ENCODE results near the gene DCLRE1B. TPM values are rescaled to one million over a fixed set of nuclear protein-coding genes. Genes with fewer than 3 reads are reported as not detected.

Gene DCLRE1B
- total and polyA plus RNA-seq, 9 of the 15 experiments (the other 6 are each of a cell fraction or from before 2014, with no cell fraction given), result 10.6 to 28.8 (median 17.2) TPM

DNA sequence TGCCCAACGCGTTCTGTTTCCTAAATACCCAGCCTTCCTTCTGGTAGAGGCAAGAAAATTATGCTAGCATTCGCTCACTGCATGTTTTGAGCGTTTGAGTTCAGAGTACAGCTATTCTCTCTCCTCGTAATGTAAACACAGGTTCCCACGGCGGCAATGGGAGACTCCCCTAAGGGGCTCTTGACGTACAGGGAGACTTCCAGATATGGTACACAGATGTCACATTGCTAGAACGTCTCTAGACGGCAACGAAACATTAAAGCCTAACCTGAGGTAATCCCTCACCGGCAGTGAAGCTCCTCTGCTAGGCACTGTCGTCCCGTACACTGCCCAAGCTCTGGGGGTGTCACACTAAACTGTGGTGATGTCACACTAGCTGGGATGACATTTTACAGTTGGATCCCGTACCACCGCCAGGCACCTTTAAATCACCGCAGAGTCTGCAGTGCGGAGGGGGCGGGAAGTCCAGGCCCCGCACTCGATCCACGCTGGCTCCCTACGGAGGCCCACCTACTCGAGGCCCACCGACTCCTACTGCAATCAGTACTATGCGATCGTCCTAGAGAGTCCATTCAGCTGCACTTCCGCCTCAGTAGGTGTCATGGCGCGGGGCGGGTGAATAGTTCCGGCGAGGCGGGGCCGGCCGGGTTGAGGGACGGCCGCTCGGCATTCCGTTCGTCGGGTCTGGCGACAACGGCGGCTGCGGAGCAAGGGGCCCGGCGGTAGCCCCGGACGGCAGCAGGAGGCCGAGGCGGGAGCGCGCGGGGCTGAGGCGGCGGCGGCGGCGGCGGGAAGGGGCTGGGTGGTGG is 24.0 kb downstream of the DCLRE1B start, which contains the start of gene HIPK1 (continued):
- no peak for TF ChIP-seq HNRNPL (IDR thresholded peaks at IDR 0.05; ENCODE audit: low read depth, low read length)
- TF ChIP-seq MTA1 (IDR thresholded peaks at IDR 0.05; ENCODE audit: borderline replicate concordance), result peak; percentile 61; the same call in 1 of the 2 replicates
- peak; percentile 93 for TF ChIP-seq GABPA (tag; conservative IDR thresholded peaks at IDR 0.05; ENCODE audit: low read depth)
- peak; percentile 72 for TF ChIP-seq POLR2B (IDR thresholded peaks at IDR 0.05; ENCODE audit: low read depth, partially characterized antibody)
- TF ChIP-seq ELF4 (CRISPR knock-in tag; IDR thresholded peaks at IDR 0.05), result peak; percentile 98
- TF ChIP-seq ESRRA (IDR thresholded peaks at IDR 0.05; ENCODE audit: borderline replicate concordance, low read depth), result peak; percentile 81
- TF ChIP-seq MTA2 (IDR thresholded peaks at IDR 0.05; ENCODE audit: low read depth), result no peak
- no peak; the same call in 1 of the 2 replicates for TF ChIP-seq RFX1 (IDR thresholded peaks at IDR 0.05)
- TF ChIP-seq, protein P1, sequence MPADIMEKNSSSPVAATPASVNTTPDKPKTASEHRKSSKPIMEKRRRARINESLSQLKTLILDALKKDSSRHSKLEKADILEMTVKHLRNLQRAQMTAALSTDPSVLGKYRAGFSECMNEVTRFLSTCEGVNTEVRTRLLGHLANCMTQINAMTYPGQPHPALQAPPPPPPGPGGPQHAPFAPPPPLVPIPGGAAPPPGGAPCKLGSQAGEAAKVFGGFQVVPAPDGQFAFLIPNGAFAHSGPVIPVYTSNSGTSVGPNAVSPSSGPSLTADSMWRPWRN (IDR thresholded peaks at IDR 0.05; ENCODE audit: low read depth), result no peak
- peak; percentile 57 for TF ChIP-seq KAT2B (IDR thresholded peaks at IDR 0.05; ENCODE audit: low read depth, low read length)
- TF ChIP-seq CBX8 (IDR thresholded peaks at IDR 0.05; ENCODE audit: borderline replicate concordance, extremely low read depth, low read depth, low read length, poor library complexity, severe bottlenecking), result no peak
- peak; percentile 93 for TF ChIP-seq SP1 (CRISPR knock-in tag; IDR thresholded peaks at IDR 0.05)
- peak; percentile 34 to 35; a peak in 2 of 4 replicates for TF ChIP-seq RCOR1 (IDR thresholded peaks at IDR 0.05; ENCODE audit: borderline replicate concordance in 1 of 2, low read depth in 2 of 2, low read length in 2 of 2)
- no peak for TF ChIP-seq HDAC6 (IDR thresholded peaks at IDR 0.05; ENCODE audit: low read depth, low read length)
- TF ChIP-seq, protein P2, sequence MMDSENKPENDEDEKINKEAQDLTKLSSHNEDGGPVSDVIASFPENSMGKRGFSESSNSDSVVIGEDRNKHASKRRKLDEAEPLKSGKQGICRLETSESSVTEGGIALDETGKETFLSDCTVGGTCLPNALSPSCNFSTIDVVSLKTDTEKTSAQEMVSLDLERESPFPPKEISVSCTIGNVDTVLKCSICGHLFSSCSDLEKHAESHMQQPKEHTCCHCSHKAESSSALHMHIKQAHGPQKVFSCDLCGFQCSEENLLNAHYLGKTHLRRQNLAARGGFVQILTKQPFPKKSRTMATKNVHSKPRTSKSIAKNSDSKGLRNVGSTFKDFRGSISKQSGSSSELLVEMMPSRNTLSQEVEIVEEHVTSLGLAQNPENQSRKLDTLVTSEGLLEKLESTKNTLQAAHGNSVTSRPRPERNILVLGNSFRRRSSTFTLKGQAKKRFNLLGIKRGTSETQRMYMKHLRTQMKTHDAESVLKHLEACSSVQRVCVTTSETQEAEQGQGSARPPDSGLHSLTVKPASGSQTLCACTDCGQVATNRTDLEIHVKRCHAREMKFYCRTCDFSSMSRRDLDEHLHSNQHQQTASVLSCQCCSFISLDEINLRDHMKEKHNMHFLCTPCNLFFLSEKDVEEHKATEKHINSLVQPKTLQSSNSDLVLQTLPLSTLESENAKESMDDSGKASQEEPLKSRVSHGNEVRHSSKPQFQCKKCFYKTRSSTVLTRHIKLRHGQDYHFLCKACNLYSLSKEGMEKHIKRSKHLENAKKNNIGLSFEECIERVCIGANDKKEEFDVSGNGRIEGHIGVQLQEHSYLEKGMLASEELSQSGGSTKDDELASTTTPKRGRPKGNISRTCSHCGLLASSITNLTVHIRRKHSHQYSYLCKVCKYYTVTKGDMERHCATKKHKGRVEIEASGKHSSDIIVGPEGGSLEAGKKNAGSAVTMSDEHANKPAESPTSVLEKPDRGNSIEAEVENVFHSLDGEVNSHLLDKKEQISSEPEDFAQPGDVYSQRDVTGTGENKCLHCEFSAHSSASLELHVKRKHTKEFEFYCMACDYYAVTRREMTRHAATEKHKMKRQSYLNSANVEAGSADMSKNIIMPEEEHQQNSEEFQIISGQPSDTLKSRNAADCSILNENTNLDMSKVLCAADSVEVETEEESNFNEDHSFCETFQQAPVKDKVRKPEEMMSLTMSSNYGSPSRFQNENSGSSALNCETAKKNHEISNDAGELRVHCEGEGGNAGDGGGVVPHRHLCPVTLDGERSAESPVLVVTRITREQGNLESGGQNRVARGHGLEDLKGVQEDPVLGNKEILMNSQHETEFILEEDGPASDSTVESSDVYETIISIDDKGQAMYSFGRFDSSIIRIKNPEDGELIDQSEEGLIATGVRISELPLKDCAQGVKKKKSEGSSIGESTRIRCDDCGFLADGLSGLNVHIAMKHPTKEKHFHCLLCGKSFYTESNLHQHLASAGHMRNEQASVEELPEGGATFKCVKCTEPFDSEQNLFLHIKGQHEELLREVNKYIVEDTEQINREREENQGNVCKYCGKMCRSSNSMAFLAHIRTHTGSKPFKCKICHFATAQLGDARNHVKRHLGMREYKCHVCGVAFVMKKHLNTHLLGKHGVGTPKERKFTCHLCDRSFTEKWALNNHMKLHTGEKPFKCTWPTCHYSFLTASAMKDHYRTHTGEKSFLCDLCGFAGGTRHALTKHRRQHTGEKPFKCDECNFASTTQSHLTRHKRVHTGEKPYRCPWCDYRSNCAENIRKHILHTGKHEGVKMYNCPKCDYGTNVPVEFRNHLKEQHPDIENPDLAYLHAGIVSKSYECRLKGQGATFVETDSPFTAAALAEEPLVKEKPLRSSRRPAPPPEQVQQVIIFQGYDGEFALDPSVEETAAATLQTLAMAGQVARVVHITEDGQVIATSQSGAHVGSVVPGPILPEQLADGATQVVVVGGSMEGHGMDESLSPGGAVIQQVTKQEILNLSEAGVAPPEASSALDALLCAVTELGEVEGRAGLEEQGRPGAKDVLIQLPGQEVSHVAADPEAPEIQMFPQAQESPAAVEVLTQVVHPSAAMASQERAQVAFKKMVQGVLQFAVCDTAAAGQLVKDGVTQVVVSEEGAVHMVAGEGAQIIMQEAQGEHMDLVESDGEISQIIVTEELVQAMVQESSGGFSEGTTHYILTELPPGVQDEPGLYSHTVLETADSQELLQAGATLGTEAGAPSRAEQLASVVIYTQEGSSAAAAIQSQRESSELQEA (IDR thresholded peaks at IDR 0.05; ENCODE audit: low read depth), result peak; percentile 80
- TF ChIP-seq, protein P3, sequence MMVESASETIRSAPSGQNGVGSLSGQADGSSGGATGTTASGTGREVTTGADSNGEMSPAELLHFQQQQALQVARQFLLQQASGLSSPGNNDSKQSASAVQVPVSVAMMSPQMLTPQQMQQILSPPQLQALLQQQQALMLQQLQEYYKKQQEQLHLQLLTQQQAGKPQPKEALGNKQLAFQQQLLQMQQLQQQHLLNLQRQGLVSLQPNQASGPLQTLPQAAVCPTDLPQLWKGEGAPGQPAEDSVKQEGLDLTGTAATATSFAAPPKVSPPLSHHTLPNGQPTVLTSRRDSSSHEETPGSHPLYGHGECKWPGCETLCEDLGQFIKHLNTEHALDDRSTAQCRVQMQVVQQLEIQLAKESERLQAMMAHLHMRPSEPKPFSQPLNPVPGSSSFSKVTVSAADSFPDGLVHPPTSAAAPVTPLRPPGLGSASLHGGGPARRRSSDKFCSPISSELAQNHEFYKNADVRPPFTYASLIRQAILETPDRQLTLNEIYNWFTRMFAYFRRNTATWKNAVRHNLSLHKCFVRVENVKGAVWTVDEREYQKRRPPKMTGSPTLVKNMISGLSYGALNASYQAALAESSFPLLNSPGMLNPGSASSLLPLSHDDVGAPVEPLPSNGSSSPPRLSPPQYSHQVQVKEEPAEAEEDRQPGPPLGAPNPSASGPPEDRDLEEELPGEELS (CRISPR knock-in tag; IDR thresholded peaks at IDR 0.05; ENCODE audit: borderline replicate concordance), result peak; percentile 79

All from K562 (cell line).